Measurements from ENCODE around the gene ASPA. TPM values are rescaled to one million over a fixed set of nuclear protein-coding genes. Genes with fewer than 3 reads are reported as not detected.

The ASPA gene
- total and polyA plus RNA-seq, 4 experiments from 2014 or later = not detected

- Histone ChIP-seq H3K4me3 (ENCODE audit: low read length in 2 of 2) (no peak overlapping the region), H3K27me3 (ENCODE audit: insufficient read depth, low read length) (no peaks in the 10 kb centered on the region), H3K4me1 (ENCODE audit: insufficient read depth, low read length) (peaks cover 6% of the 10 kb centered on the region), H3K9me3 (ENCODE audit: control insufficient read depth in 1 of 2, low read length in 2 of 2) (no peaks in the 10 kb centered on the region), H3K27ac (ENCODE audit: low read depth, low read length) (no peak overlapping the region), H3K36me3 (ENCODE audit: insufficient read depth, low read length) (no peaks in the 10 kb centered on the region)
- H3K9me3 Mint-ChIP-seq = no peaks in the 10 kb centered on the region
- H3K27me3 Mint-ChIP-seq = peaks cover 0 to 14% of the 10 kb centered on the region in 2 donors
- H3K4me1 Mint-ChIP-seq = peaks cover 0 to 6% (median 3%) of the 10 kb centered on the region in 4 donors
- intact Hi-C loops (cut with micrococcal nuclease) = no loop called here
- POLR2A ChIA-PET (ENCODE audit: partially characterized antibody) = no interaction called here
- H3K36me3 Mint-ChIP-seq = no peaks in the 10 kb centered on the region
- no peak overlapping the region for H3K4me3 Mint-ChIP-seq
- no peak overlapping the region for H3K27ac Mint-ChIP-seq
- no peak for DNase-seq
- CTCF ChIA-PET (ENCODE audit: partially characterized antibody) = no interaction called here
Observed at GRCh38 chr17:3529817-3530741, 54.3 kb downstream of the ASPA start.

- no peak overlapping the region for H3K4me3 ChIP-seq (ENCODE audit: low read length in 2 of 2)
- H3K27me3 ChIP-seq (ENCODE audit: insufficient read depth, low read length) = no peaks in the 10 kb centered on the region
- H3K27me3 Mint-ChIP-seq = peaks cover 0 to 14% of the 10 kb centered on the region in 2 donors
- ChIA-PET CTCF (ENCODE audit: partially characterized antibody) (no interaction called here), POLR2A (ENCODE audit: partially characterized antibody) (no interaction called here)
- H3K27ac ChIP-seq (ENCODE audit: low read depth, low read length) = no peak overlapping the region
- H3K4me1 Mint-ChIP-seq = peaks cover 2 to 6% (median 5%) of the 10 kb centered on the region in 4 donors
- H3K4me1 ChIP-seq (ENCODE audit: insufficient read depth, low read length) = peaks cover 6% of the 10 kb centered on the region
- H3K9me3 ChIP-seq (ENCODE audit: control insufficient read depth in 1 of 2, low read length in 2 of 2) = no peaks in the 10 kb centered on the region
- H3K4me3 Mint-ChIP-seq = no peak overlapping the region
- H3K9me3 Mint-ChIP-seq = no peaks in the 10 kb centered on the region
- H3K27ac Mint-ChIP-seq = no peak overlapping the region
- intact Hi-C loops (cut with micrococcal nuclease) = no loop called here
- no peaks in the 10 kb centered on the region for H3K36me3 Mint-ChIP-seq
- H3K36me3 ChIP-seq (ENCODE audit: insufficient read depth, low read length) = no peaks in the 10 kb centered on the region
- DNase-seq = no peak
Observed at GRCh38 chr17:3531266-3532101, 55.7 kb downstream of the ASPA start.

GRCh38 chr17:3532106-3532858, 56.5 kb downstream of the ASPA start:
- no peak overlapping the region for H3K4me3 ChIP-seq (ENCODE audit: low read length in 2 of 2)
- CTCF ChIA-PET (ENCODE audit: partially characterized antibody) = no interaction called here
- POLR2A ChIA-PET (ENCODE audit: partially characterized antibody) = no interaction called here
- intact Hi-C loops (cut with micrococcal nuclease) = no loop called here
- no peak overlapping the region for H3K27ac ChIP-seq (ENCODE audit: low read depth, low read length)
- Mint-ChIP-seq H3K27me3 (peaks cover 0 to 11% of the 10 kb centered on the region in 2 donors), H3K27ac (no peak overlapping the region), H3K4me3 (no peak overlapping the region), H3K9me3 (no peaks in the 10 kb centered on the region), H3K36me3 (no peaks in the 10 kb centered on the region), H3K4me1 (peaks cover 2 to 6% (median 5%) of the 10 kb centered on the region in 4 donors)
- no peaks in the 10 kb centered on the region for H3K27me3 ChIP-seq (ENCODE audit: insufficient read depth, low read length)
- H3K9me3 ChIP-seq (ENCODE audit: control insufficient read depth in 1 of 2, low read length in 2 of 2) = no peaks in the 10 kb centered on the region
- H3K36me3 ChIP-seq (ENCODE audit: insufficient read depth, low read length) = no peaks in the 10 kb centered on the region
- peaks cover 6% of the 10 kb centered on the region for H3K4me1 ChIP-seq (ENCODE audit: insufficient read depth, low read length)
- DNase-seq = no peak

DNA sequence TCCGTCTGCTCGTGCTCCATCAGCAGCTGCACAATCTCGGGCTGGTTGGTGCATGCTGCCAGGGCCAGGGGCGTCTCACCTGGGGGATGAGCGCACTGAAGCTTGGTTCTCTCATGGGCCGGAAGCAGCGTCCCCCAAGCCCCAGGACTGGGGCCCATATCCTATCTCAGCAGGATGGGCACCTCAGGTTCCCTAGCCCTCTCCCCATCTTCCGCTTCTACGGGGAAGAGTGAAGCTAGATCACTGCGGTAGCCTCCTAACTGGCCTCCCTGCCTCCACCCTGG, 57.0 kb downstream of the ASPA start:
- intact Hi-C loops (cut with micrococcal nuclease) = no loop called here
- Mint-ChIP-seq H3K27ac (no peak overlapping the region), H3K9me3 (no peaks in the 10 kb centered on the region), H3K4me3 (no peak overlapping the region), H3K4me1 (peaks cover 2 to 6% (median 5%) of the 10 kb centered on the region in 4 donors), H3K36me3 (no peaks in the 10 kb centered on the region), H3K27me3 (peaks cover 0 to 8% of the 10 kb centered on the region in 2 donors)
- H3K27ac ChIP-seq (ENCODE audit: low read depth, low read length) = no peak overlapping the region
- peaks cover 6% of the 10 kb centered on the region for H3K4me1 ChIP-seq (ENCODE audit: insufficient read depth, low read length)
- no peak overlapping the region for H3K4me3 ChIP-seq (ENCODE audit: low read length in 2 of 2)
- H3K27me3 ChIP-seq (ENCODE audit: insufficient read depth, low read length) = no peaks in the 10 kb centered on the region
- no peaks in the 10 kb centered on the region for H3K9me3 ChIP-seq (ENCODE audit: control insufficient read depth in 1 of 2, low read length in 2 of 2)
- CTCF ChIA-PET (ENCODE audit: partially characterized antibody) = no interaction called here
- POLR2A ChIA-PET (ENCODE audit: partially characterized antibody) = no interaction called here
- no peak for DNase-seq
- no peaks in the 10 kb centered on the region for H3K36me3 ChIP-seq (ENCODE audit: insufficient read depth, low read length)

DNA sequence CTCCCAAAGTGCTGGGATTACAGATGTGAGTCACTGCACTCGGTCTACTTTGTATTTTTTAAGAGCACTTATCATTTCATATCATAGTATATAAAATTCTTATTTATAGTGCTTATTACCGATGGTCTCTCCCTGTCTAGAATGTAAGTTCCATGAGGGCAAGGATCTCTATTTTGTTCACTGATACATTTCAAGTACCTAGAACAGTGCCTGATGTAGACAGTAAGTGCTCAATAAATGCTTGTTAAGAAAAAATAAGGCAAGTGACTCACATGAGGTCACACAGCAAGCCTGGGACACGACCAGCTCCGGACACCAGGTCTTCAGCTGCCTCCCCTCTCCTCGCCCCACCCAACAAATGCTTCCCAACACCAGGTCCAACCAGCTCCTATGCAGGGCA, 58.0 kb downstream of the ASPA start:
- Mint-ChIP-seq H3K27ac (no peak overlapping the region), H3K4me3 (peak overlapping the region in 1 of 8 donors; percentile 36), H3K36me3 (no peaks in the 10 kb centered on the region), H3K4me1 (peaks cover 2 to 6% (median 5%) of the 10 kb centered on the region in 4 donors), H3K9me3 (no peaks in the 10 kb centered on the region), H3K27me3 (peaks cover 0 to 6% of the 10 kb centered on the region in 2 donors)
- Histone ChIP-seq H3K4me1 (ENCODE audit: insufficient read depth, low read length) (peaks cover 6% of the 10 kb centered on the region), H3K27ac (ENCODE audit: low read depth, low read length) (no peak overlapping the region), H3K4me3 (ENCODE audit: low read length in 2 of 2) (no peak overlapping the region), H3K36me3 (ENCODE audit: insufficient read depth, low read length) (no peaks in the 10 kb centered on the region), H3K9me3 (ENCODE audit: control insufficient read depth in 1 of 2, low read length in 2 of 2) (no peaks in the 10 kb centered on the region), H3K27me3 (ENCODE audit: insufficient read depth, low read length) (no peaks in the 10 kb centered on the region)
- DNase-seq = no peak
- intact Hi-C loops (cut with micrococcal nuclease) = no loop called here
- CTCF ChIA-PET (ENCODE audit: partially characterized antibody) = no interaction called here
- POLR2A ChIA-PET (ENCODE audit: partially characterized antibody) = no interaction called here

GRCh38 chr17:3534881-3535252, 59.1 kb downstream of the ASPA start:
- H3K4me3 ChIP-seq (ENCODE audit: low read length in 2 of 2) = no peak overlapping the region
- peaks cover 6% of the 10 kb centered on the region for H3K4me1 ChIP-seq (ENCODE audit: insufficient read depth, low read length)
- ChIA-PET POLR2A (ENCODE audit: partially characterized antibody) (interaction anchor here (1.0 kb wide), 2 partner anchors 24 to 102 kb away, joined by 3 read pairs; no protein-coding TSS in a partner anchor), CTCF (ENCODE audit: partially characterized antibody) (no interaction called here)
- peaks cover 0 to 3% of the 10 kb centered on the region in 2 donors for H3K27me3 Mint-ChIP-seq
- no peaks in the 10 kb centered on the region for H3K9me3 ChIP-seq (ENCODE audit: control insufficient read depth in 1 of 2, low read length in 2 of 2)
- H3K27me3 ChIP-seq (ENCODE audit: insufficient read depth, low read length) = no peaks in the 10 kb centered on the region
- peaks cover 2 to 6% (median 5%) of the 10 kb centered on the region in 4 donors for H3K4me1 Mint-ChIP-seq
- intact Hi-C loops (cut with micrococcal nuclease) = no loop called here
- no peaks in the 10 kb centered on the region for H3K36me3 Mint-ChIP-seq
- no peaks in the 10 kb centered on the region for H3K9me3 Mint-ChIP-seq
- DNase-seq = no peak
- no peaks in the 10 kb centered on the region for H3K36me3 ChIP-seq (ENCODE audit: insufficient read depth, low read length)
- no peak overlapping the region for H3K27ac ChIP-seq (ENCODE audit: low read depth, low read length)
- no peak overlapping the region for H3K27ac Mint-ChIP-seq
- H3K4me3 Mint-ChIP-seq = peak overlapping the region in 2 of 8 donors; percentile 4 to 17
